ENCODE results near the gene KCNN4. TPM values are rescaled to one million over a fixed set of nuclear protein-coding genes. Genes with fewer than 3 reads are reported as not detected.

Gene KCNN4
- total and polyA plus RNA-seq, 2 experiments from 2014 or later, result 0.86 to 3.2 TPM

DNA sequence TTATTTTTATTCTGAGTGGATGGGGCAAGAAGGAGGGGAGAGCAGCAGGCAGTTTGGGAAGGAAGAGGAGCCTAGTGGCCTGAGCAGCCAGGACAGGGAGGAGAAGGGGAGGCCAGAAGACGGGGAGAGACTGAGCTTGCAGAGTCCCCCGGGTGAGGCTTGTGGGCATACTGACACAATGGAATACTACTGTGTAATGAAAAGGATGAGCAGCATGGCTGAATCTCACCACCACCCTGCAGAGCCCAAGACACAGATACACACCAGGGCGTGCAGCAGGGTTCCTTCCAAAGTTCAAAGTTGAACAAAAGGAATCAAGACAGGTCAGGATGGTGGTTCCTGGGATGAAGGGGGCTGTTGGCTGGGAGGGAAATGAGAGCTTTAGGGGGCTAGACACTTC, 18.0 kb downstream of the KCNN4 start:
- ATAC-seq, result no peak
- Histone ChIP-seq H3F3A (replicated peaks; ENCODE audit: low read depth) (no peaks in the 10 kb centered on the region), H3K4me2 (no peak overlapping the region), H3K36me3 (ENCODE audit: insufficient read depth) (no peaks in the 10 kb centered on the region), H4K20me1 (replicated peaks; ENCODE audit: insufficient read depth) (no peaks in the 10 kb centered on the region), H3K9me2 (ENCODE audit: insufficient read depth) (no peaks in the 10 kb centered on the region), H3K79me2 (replicated peaks; ENCODE audit: insufficient read depth) (no peaks in the 10 kb centered on the region), H3K4me1 (ENCODE audit: insufficient read depth) (no peaks in the 10 kb centered on the region; the same call in 1 of the 2 replicates), H3K27me3 (ENCODE audit: insufficient read depth) (no peaks in the 10 kb centered on the region), H3K27ac (ENCODE audit: low read depth) (no peak overlapping the region), H2AFZ (no peak overlapping the region), H3K4me3 (no peak overlapping the region)
- Mint-ChIP-seq H3K36me3 (ENCODE audit: low read depth) (no peaks in the 10 kb centered on the region), H3K27ac (no peak overlapping the region), H3K27me3 (ENCODE audit: insufficient read depth, low read depth, poor library complexity) (peaks cover 10% of the 10 kb centered on the region), H3K9me3 (no peaks in the 10 kb centered on the region), H3K4me3 (no peak overlapping the region), H3K4me1 (peaks cover 22% of the 10 kb centered on the region)
- TF ChIP-seq JUNB (IDR thresholded peaks at IDR 0.05; ENCODE audit: unreplicated experiment), result no peak
- TF ChIP-seq ZNF114 (CRISPR knock-in tag; IDR thresholded peaks at IDR 0.05), result no peak
- no peak for TF ChIP-seq CREB1 (CRISPR knock-in tag; IDR thresholded peaks at IDR 0.05; ENCODE audit: low read depth)
- TF ChIP-seq, protein P1, sequence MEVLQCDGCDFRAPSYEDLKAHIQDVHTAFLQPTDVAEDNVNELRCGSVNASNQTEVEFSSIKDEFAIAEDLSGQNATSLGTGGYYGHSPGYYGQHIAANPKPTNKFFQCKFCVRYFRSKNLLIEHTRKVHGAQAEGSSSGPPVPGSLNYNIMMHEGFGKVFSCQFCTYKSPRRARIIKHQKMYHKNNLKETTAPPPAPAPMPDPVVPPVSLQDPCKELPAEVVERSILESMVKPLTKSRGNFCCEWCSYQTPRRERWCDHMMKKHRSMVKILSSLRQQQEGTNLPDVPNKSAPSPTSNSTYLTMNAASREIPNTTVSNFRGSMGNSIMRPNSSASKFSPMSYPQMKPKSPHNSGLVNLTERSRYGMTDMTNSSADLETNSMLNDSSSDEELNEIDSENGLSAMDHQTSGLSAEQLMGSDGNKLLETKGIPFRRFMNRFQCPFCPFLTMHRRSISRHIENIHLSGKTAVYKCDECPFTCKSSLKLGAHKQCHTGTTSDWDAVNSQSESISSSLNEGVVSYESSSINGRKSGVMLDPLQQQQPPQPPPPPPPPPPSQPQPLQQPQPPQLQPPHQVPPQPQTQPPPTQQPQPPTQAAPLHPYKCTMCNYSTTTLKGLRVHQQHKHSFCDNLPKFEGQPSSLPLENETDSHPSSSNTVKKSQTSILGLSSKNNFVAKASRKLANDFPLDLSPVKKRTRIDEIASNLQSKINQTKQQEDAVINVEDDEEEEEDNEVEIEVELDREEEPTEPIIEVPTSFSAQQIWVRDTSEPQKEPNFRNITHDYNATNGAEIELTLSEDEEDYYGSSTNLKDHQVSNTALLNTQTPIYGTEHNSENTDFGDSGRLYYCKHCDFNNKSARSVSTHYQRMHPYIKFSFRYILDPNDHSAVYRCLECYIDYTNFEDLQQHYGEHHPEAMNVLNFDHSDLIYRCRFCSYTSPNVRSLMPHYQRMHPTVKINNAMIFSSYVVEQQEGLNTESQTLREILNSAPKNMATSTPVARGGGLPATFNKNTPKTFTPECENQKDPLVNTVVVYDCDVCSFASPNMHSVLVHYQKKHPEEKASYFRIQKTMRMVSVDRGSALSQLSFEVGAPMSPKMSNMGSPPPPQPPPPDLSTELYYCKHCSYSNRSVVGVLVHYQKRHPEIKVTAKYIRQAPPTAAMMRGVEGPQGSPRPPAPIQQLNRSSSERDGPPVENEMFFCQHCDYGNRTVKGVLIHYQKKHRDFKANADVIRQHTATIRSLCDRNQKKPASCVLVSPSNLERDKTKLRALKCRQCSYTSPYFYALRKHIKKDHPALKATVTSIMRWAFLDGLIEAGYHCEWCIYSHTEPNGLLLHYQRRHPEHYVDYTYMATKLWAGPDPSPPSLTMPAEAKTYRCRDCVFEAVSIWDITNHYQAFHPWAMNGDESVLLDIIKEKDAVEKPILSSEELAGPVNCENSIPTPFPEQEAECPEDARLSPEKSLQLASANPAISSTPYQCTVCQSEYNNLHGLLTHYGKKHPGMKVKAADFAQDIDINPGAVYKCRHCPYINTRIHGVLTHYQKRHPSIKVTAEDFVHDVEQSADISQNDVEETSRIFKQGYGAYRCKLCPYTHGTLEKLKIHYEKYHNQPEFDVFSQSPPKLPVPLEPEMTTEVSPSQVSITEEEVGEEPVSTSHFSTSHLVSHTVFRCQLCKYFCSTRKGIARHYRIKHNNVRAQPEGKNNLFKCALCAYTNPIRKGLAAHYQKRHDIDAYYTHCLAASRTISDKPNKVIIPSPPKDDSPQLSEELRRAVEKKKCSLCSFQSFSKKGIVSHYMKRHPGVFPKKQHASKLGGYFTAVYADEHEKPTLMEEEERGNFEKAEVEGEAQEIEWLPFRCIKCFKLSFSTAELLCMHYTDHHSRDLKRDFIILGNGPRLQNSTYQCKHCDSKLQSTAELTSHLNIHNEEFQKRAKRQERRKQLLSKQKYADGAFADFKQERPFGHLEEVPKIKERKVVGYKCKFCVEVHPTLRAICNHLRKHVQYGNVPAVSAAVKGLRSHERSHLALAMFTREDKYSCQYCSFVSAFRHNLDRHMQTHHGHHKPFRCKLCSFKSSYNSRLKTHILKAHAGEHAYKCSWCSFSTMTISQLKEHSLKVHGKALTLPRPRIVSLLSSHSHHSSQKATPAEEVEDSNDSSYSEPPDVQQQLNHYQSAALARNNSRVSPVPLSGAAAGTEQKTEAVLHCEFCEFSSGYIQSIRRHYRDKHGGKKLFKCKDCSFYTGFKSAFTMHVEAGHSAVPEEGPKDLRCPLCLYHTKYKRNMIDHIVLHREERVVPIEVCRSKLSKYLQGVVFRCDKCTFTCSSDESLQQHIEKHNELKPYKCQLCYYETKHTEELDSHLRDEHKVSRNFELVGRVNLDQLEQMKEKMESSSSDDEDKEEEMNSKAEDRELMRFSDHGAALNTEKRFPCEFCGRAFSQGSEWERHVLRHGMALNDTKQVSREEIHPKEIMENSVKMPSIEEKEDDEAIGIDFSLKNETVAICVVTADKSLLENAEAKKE (CRISPR knock-in tag; IDR thresholded peaks at IDR 0.05), result no peak
- TF ChIP-seq, protein P2, sequence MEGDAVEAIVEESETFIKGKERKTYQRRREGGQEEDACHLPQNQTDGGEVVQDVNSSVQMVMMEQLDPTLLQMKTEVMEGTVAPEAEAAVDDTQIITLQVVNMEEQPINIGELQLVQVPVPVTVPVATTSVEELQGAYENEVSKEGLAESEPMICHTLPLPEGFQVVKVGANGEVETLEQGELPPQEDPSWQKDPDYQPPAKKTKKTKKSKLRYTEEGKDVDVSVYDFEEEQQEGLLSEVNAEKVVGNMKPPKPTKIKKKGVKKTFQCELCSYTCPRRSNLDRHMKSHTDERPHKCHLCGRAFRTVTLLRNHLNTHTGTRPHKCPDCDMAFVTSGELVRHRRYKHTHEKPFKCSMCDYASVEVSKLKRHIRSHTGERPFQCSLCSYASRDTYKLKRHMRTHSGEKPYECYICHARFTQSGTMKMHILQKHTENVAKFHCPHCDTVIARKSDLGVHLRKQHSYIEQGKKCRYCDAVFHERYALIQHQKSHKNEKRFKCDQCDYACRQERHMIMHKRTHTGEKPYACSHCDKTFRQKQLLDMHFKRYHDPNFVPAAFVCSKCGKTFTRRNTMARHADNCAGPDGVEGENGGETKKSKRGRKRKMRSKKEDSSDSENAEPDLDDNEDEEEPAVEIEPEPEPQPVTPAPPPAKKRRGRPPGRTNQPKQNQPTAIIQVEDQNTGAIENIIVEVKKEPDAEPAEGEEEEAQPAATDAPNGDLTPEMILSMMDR (conservative IDR thresholded peaks at IDR 0.05; ENCODE audit: low read depth in 2 of 2), result no peak
- DNase-seq (ENCODE audit: low spot score), result no peak
